HEK293 (cell line): ENCODE measurements around the gene PLCG2.

Experiments
- CTCF ChIA-PET: fragments of 350-600 bp; formaldehyde crosslinking; extraction: SDS; loops from one replicate; lab custom pipeline; 2021; ENCODE audit warnings: antibody characterized with exemption; lab: Yijun Ruan, JAX
- POLR2A ChIA-PET: fragments of 300-600 bp; formaldehyde crosslinking; extraction: SDS; loops from one replicate; lab custom pipeline; 2020; ENCODE audit warnings: antibody characterized with exemption, inconsistent platforms; lab: Yijun Ruan, JAX
- H3K27ac ChIP-seq: fragments of 200-500 bp; sonication (Bioruptor generic); 2 replicates; pipeline ENCODE4 v1.5.1; 2014; ENCODE audit warnings: low read depth, low read length, control low read depth, inconsistent platforms; ENCODE audit errors: extremely low read depth
- H3K36me3 ChIP-seq, 2 experiments: fragments of 200-500 bp in 1 of 2; sonication (Bioruptor generic) in 1 of 2; 1 replicate in 1 of 2; 2 replicates in 1 of 2; pipeline ENCODE4 v1.5.1; 2014 to 2017; ENCODE audit warnings: inconsistent platforms in 2 of 2, low read length in 2 of 2; ENCODE audit not compliant: control insufficient read depth in 2 of 2, insufficient read depth in 1 of 2
- H3K4me1 ChIP-seq: fragments of 200-500 bp; sonication (Bioruptor generic); 2 replicates; pipeline ENCODE4 v1.5.1; 2014; ENCODE audit warnings: mild to moderate bottlenecking, low read length, inconsistent platforms; ENCODE audit not compliant: control insufficient read depth, insufficient read depth
- H3K4me3 ChIP-seq: 2 replicates; pipeline ENCODE4 v1.5.1; 2011; ENCODE audit warnings: low read depth, mild to moderate bottlenecking, control low read depth, low read length, moderate library complexity
- H3K9me3 ChIP-seq: fragments of 200-500 bp; sonication (Bioruptor generic); 2 replicates; pipeline ENCODE4 v1.5.1; 2014; ENCODE audit warnings: low read depth, low read length, inconsistent platforms; ENCODE audit not compliant: control insufficient read depth, insufficient read depth
- EGR2 ChIP-seq: fragments of 450-650 bp; formaldehyde crosslinking; IDR thresholded peaks from 2 replicates; pipeline ENCODE4 v1.5.1; 2016; ENCODE audit warnings: low read depth, missing biosample characterization, missing genetic modification characterization
- GLIS1 ChIP-seq: fragments of 450-650 bp; formaldehyde crosslinking; IDR thresholded peaks from 2 replicates; pipeline ENCODE4 v1.5.1; 2016; ENCODE audit warnings: missing biosample characterization, missing genetic modification characterization
- KLF9 ChIP-seq: fragments of 450-650 bp; formaldehyde crosslinking; IDR thresholded peaks from 2 replicates; pipeline ENCODE4 v1.5.1; 2016; ENCODE audit warnings: missing biosample characterization, missing genetic modification characterization, low read depth
- REPIN1 ChIP-seq: fragments of 450-650 bp; formaldehyde crosslinking; IDR thresholded peaks from 2 replicates; pipeline ENCODE4 v1.5.1; 2017; ENCODE audit warnings: missing biosample characterization, missing genetic modification characterization, low read depth
- WT1 ChIP-seq: fragments of 450-650 bp; formaldehyde crosslinking; IDR thresholded peaks from 2 replicates; pipeline ENCODE4 v1.5.1; 2016; ENCODE audit warnings: missing biosample characterization, missing genetic modification characterization
- ZBTB1 ChIP-seq: fragments of 450-650 bp; formaldehyde crosslinking; IDR thresholded peaks from 2 replicates; pipeline ENCODE4 v1.5.1; 2016; ENCODE audit warnings: missing biosample characterization, missing genetic modification characterization
- ZBTB20 ChIP-seq: fragments of 450-650 bp; formaldehyde crosslinking; IDR thresholded peaks from 2 replicates; pipeline ENCODE4 v1.5.1; 2016; ENCODE audit warnings: missing biosample characterization, missing genetic modification characterization
- ZBTB21 ChIP-seq: fragments of 450-650 bp; formaldehyde crosslinking; IDR thresholded peaks from 2 replicates; pipeline ENCODE4 v1.5.1; 2017; ENCODE audit warnings: missing biosample characterization, missing genetic modification characterization
- ZBTB8A ChIP-seq: fragments of 450-650 bp; formaldehyde crosslinking; IDR thresholded peaks from 2 replicates; pipeline ENCODE4 v1.5.1; 2016; ENCODE audit warnings: missing biosample characterization, missing genetic modification characterization
- ZEB2 ChIP-seq: fragments of 450-650 bp; formaldehyde crosslinking; IDR thresholded peaks from 2 replicates; pipeline ENCODE4 v1.5.1; 2016; ENCODE audit warnings: missing biosample characterization, missing genetic modification characterization
- ZFP69B ChIP-seq: fragments of 450-650 bp; formaldehyde crosslinking; IDR thresholded peaks from 2 replicates; pipeline ENCODE4 v1.5.1; 2016; ENCODE audit warnings: missing biosample characterization, missing genetic modification characterization
- ZNF155 ChIP-seq: fragments of 450-650 bp; formaldehyde crosslinking; IDR thresholded peaks from 2 replicates; pipeline ENCODE4 v1.5.1; 2016; ENCODE audit warnings: missing biosample characterization, missing genetic modification characterization
- ZNF16 ChIP-seq: fragments of 450-650 bp; formaldehyde crosslinking; IDR thresholded peaks from 2 replicates; pipeline ENCODE4 v1.5.1; 2016; ENCODE audit warnings: low read depth, missing biosample characterization, missing genetic modification characterization
- ZNF2 ChIP-seq: fragments of 450-650 bp; formaldehyde crosslinking; IDR thresholded peaks from 2 replicates; pipeline ENCODE4 v1.5.1; 2016; ENCODE audit warnings: missing biosample characterization, missing genetic modification characterization
- ZNF311 ChIP-seq: fragments of 450-650 bp; formaldehyde crosslinking; IDR thresholded peaks from 2 replicates; pipeline ENCODE4 v1.5.1; 2017; ENCODE audit warnings: missing biosample characterization, missing genetic modification characterization, borderline replicate concordance
- ZNF350 ChIP-seq: fragments of 450-650 bp; formaldehyde crosslinking; IDR thresholded peaks from 2 replicates; pipeline ENCODE4 v1.5.0; 2017; ENCODE audit warnings: missing biosample characterization, mild to moderate bottlenecking, missing genetic modification characterization
- ZNF514 ChIP-seq: fragments of 450-650 bp; formaldehyde crosslinking; IDR thresholded peaks from 2 replicates; pipeline ENCODE4 v1.5.1; 2016; ENCODE audit warnings: missing biosample characterization, missing genetic modification characterization
- ZNF777 ChIP-seq: fragments of 450-650 bp; formaldehyde crosslinking; IDR thresholded peaks from 2 replicates; pipeline ENCODE4 v1.5.1; 2017; ENCODE audit warnings: missing biosample characterization, missing genetic modification characterization, borderline replicate concordance
- TF ChIP-seq, protein P1 (sequence below): fragments of 450-650 bp; formaldehyde crosslinking; IDR thresholded peaks from 2 replicates; pipeline ENCODE4 v1.5.1; 2016; ENCODE audit warnings: missing biosample characterization, missing genetic modification characterization
- TF ChIP-seq, protein P2 (sequence below): fragments of 450-650 bp; formaldehyde crosslinking; IDR thresholded peaks from 2 replicates; pipeline ENCODE4 v1.5.1; 2017; ENCODE audit warnings: missing biosample characterization, missing genetic modification characterization
- TF ChIP-seq, protein P3 (sequence below): fragments of 450-650 bp; formaldehyde crosslinking; IDR thresholded peaks from 2 replicates; pipeline ENCODE4 v1.5.1; 2016; ENCODE audit warnings: missing biosample characterization, missing genetic modification characterization
- TF ChIP-seq, protein P4 (sequence below): fragments of 450-650 bp; formaldehyde crosslinking; IDR thresholded peaks from 2 replicates; pipeline ENCODE4; 2016; ENCODE audit warnings: missing biosample characterization, missing genetic modification characterization
- TF ChIP-seq, protein P5 (sequence below): fragments of 450-650 bp; formaldehyde crosslinking; IDR thresholded peaks from 2 replicates; pipeline ENCODE4 v1.5.1; 2016; ENCODE audit warnings: missing biosample characterization, missing genetic modification characterization
- TF ChIP-seq, protein P6 (sequence below): fragments of 450-650 bp; formaldehyde crosslinking; IDR thresholded peaks from 2 replicates; pipeline ENCODE4 v1.5.1; 2016; ENCODE audit warnings: missing biosample characterization, missing genetic modification characterization, low read depth

The PLCG2 gene

DNA sequence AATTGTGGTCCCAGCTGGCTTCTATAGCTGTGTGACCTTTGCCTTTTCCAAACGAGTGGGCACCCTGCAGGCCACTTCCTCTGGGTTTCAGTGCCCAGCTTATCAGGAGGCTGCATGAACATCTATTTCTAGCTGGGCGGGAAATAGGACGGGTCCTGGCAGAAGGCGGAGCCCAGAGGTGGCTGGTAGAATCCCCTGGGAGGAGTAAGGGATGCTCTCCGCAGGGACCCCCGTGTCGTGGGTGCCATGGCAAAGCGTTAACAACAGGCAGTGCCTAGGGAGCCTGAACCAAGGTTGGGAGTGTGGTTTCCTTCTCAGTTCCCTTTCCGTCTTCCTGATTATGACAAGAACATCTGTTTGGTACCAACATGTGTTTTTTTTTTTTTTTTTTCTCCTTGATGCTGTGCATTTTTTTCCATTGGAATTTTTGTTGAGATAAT lies 58.2 kb downstream of the PLCG2 start:
- Histone ChIP-seq H3K9me3 (no peaks in the 10 kb centered on the region), H3K27ac (no peak overlapping the region), H3K4me3 (no peak overlapping the region), H3K36me3 (no peaks in the 10 kb centered on the region), H3K4me1 (no peaks in the 10 kb centered on the region)
- ChIA-PET CTCF (no interaction called here), POLR2A (no interaction called here)
- TF ChIP-seq EGR2 (tag by site-specific recombination) (no peak), ZNF311 (tag by site-specific recombination) (no peak), ZBTB20 (tag by site-specific recombination) (no peak), ZBTB21 (tag by site-specific recombination) (no peak), ZNF777 (tag by site-specific recombination) (no peak), ZNF155 (tag by site-specific recombination) (no peak), GLIS1 (no peak), ZNF514 (tag by site-specific recombination) (no peak)
- TF ChIP-seq, protein P1, sequence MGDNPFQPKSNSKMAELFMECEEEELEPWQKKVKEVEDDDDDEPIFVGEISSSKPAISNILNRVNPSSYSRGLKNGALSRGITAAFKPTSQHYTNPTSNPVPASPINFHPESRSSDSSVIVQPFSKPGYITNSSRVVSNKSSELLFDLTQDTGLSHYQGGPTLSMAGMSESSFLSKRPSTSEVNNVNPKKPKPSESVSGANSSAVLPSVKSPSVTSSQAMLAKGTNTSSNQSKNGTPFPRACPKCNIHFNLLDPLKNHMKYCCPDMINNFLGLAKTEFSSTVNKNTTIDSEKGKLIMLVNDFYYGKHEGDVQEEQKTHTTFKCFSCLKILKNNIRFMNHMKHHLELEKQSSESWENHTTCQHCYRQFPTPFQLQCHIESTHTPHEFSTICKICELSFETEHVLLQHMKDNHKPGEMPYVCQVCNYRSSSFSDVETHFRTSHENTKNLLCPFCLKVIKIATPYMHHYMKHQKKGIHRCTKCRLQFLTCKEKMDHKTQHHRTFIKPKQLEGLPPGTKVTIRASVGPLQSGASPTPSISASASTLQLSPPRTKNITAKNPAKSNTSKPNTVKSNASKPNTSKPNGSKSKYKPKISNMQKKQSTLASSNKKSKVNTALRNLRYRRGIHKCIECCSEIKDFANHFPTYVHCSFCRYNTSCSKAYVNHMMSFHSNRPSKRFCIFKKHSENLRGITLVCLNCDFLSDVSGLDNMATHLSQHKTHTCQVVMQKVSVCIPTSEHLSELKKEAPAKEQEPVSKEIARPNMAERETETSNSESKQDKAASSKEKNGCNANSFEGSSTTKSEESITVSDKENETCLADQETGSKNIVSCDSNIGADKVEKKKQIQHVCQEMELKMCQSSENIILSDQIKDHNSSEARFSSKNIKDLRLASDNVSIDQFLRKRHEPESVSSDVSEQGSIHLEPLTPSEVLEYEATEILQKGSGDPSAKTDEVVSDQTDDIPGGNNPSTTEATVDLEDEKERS (tag by site-specific recombination) = no peak
- TF ChIP-seq, protein P2, sequence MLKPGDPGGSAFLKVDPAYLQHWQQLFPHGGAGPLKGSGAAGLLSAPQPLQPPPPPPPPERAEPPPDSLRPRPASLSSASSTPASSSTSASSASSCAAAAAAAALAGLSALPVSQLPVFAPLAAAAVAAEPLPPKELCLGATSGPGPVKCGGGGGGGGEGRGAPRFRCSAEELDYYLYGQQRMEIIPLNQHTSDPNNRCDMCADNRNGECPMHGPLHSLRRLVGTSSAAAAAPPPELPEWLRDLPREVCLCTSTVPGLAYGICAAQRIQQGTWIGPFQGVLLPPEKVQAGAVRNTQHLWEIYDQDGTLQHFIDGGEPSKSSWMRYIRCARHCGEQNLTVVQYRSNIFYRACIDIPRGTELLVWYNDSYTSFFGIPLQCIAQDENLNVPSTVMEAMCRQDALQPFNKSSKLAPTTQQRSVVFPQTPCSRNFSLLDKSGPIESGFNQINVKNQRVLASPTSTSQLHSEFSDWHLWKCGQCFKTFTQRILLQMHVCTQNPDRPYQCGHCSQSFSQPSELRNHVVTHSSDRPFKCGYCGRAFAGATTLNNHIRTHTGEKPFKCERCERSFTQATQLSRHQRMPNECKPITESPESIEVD (tag by site-specific recombination) = no peak
- TF ChIP-seq, protein P3, sequence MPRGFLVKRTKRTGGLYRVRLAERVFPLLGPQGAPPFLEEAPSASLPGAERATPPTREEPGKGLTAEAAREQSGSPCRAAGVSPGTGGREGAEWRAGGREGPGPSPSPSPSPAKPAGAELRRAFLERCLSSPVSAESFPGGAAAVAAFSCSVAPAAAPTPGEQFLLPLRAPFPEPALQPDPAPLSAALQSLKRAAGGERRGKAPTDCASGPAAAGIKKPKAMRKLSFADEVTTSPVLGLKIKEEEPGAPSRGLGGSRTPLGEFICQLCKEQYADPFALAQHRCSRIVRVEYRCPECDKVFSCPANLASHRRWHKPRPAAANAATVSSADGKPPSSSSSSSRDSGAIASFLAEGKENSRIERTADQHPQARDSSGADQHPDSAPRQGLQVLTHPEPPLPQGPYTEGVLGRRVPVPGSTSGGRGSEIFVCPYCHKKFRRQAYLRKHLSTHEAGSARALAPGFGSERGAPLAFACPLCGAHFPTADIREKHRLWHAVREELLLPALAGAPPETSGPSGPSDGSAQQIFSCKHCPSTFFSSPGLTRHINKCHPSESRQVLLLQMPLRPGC = no peak

DNA sequence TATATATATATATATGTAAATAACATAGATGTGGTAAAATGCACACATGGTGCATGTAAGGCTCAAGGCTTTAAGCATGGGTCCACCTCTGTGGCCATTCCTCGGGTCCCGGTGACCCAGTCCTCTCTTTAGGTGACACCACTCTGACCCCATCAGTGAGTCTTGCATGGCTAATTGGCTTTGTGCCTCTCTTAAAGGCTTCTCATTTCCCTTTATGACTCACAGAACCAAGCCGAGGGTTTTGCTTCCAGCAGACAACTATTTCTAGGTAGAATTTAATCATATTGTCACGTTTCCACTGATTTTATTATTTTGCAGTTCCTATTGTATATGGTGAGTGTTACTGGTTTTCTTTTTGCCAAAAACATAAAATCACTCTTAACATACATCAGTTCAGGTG lies 59.7 kb downstream of the PLCG2 start:
- ChIA-PET POLR2A (no interaction called here), CTCF (no interaction called here)
- no peaks in the 10 kb centered on the region for H3K9me3 ChIP-seq
- no peak overlapping the region for H3K27ac ChIP-seq
- no peak overlapping the region for H3K4me3 ChIP-seq
- no peaks in the 10 kb centered on the region for H3K36me3 ChIP-seq
- no peaks in the 10 kb centered on the region for H3K4me1 ChIP-seq
- TF ChIP-seq ZBTB8A (tag by site-specific recombination) (no peak), WT1 (tag by site-specific recombination) (no peak), ZNF16 (tag by site-specific recombination) (no peak), REPIN1 (tag by site-specific recombination) (no peak), ZNF2 (tag by site-specific recombination) (no peak), ZBTB1 (no peak), KLF9 (tag by site-specific recombination) (no peak), ZNF777 (tag by site-specific recombination) (no peak), ZNF350 (tag by site-specific recombination) (no peak), ZEB2 (no peak), ZFP69B (no peak)
- TF ChIP-seq, protein P4, sequence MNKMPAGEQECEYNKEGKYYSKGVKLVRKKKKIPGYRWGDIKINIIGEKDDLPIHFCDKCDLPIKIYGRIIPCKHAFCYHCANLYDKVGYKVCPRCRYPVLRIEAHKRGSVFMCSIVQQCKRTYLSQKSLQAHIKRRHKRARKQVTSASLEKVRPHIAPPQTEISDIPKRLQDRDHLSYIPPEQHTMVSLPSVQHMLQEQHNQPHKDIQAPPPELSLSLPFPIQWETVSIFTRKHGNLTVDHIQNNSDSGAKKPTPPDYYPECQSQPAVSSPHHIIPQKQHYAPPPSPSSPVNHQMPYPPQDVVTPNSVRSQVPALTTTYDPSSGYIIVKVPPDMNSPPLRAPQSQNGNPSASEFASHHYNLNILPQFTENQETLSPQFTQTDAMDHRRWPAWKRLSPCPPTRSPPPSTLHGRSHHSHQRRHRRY = no peak
- TF ChIP-seq, protein P5, sequence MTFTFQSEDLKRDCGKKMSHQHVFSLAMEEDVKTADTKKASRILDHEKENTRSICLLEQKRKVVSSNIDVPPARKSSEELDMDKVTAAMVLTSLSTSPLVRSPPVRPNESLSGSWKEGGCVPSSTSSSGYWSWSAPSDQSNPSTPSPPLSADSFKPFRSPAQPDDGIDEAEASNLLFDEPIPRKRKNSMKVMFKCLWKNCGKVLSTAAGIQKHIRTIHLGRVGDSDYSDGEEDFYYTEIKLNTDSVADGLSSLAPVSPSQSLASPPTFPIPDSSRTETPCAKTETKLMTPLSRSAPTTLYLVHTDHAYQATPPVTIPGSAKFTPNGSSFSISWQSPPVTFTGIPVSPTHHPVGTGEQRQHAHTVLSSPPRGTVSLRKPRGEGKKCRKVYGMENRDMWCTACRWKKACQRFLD (tag by site-specific recombination) = no peak
- TF ChIP-seq, protein P6, sequence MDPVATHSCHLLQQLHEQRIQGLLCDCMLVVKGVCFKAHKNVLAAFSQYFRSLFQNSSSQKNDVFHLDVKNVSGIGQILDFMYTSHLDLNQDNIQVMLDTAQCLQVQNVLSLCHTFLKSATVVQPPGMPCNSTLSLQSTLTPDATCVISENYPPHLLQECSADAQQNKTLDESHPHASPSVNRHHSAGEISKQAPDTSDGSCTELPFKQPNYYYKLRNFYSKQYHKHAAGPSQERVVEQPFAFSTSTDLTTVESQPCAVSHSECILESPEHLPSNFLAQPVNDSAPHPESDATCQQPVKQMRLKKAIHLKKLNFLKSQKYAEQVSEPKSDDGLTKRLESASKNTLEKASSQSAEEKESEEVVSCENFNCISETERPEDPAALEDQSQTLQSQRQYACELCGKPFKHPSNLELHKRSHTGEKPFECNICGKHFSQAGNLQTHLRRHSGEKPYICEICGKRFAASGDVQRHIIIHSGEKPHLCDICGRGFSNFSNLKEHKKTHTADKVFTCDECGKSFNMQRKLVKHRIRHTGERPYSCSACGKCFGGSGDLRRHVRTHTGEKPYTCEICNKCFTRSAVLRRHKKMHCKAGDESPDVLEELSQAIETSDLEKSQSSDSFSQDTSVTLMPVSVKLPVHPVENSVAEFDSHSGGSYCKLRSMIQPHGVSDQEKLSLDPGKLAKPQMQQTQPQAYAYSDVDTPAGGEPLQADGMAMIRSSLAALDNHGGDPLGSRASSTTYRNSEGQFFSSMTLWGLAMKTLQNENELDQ (tag by site-specific recombination) = no peak
